ENCODE data around the gene GMDS. TPM values are rescaled to one million over a fixed set of nuclear protein-coding genes. Genes with fewer than 3 reads are reported as not detected.

Gene GMDS
- total RNA-seq, 3 donors from 2014 or later (not counting 1 experiment from before 2014, with no cell fraction given): 23.6 to 31.0 (median 26.4) TPM

GRCh38 chr6:1624058-1624850 lies 621.2 kb downstream of the GMDS start:
- no peaks in the 10 kb centered on the region for H3K36me3 Mint-ChIP-seq
- 37% methylated on average over 65 of the region's 66 CpGs for WGBS (ENCODE audit: insufficient coverage)
- Histone ChIP-seq H3K4me1 (ENCODE audit: control insufficient read depth, insufficient read depth, low read length) (peaks cover 16% of the 10 kb centered on the region), H3K36me3 (ENCODE audit: control insufficient read depth, insufficient read depth, low read length) (no peaks in the 10 kb centered on the region), H3K27ac (ENCODE audit: low read length) (no peak overlapping the region), H3K4me3 (ENCODE audit: low read length) (no peak overlapping the region), H3K9me3 (ENCODE audit: control insufficient read depth, insufficient read depth, low read length) (no peaks in the 10 kb centered on the region), H3K27me3 (ENCODE audit: control insufficient read depth, insufficient read depth, low read length) (peaks cover 40% of the 10 kb centered on the region)
- no peaks in the 10 kb centered on the region for H3K9me3 Mint-ChIP-seq
- H3K27me3 Mint-ChIP-seq (ENCODE audit: low read depth in 2 of 2): peaks cover 43 to 58% of the 10 kb centered on the region in 2 donors
- no peak for TF ChIP-seq CTCF (IDR thresholded peaks at IDR 0.05)
- no peak overlapping the region for H3K27ac Mint-ChIP-seq
- DNase-seq (no peak), ATAC-seq (peak in 1 of 3 donors; percentile 28)
- H3K4me1 Mint-ChIP-seq: peaks cover 14 to 16% of the 10 kb centered on the region in 2 donors
- H3K4me3 Mint-ChIP-seq: no peak overlapping the region
- intact Hi-C loops (cut with micrococcal nuclease): no loop called here

DNA sequence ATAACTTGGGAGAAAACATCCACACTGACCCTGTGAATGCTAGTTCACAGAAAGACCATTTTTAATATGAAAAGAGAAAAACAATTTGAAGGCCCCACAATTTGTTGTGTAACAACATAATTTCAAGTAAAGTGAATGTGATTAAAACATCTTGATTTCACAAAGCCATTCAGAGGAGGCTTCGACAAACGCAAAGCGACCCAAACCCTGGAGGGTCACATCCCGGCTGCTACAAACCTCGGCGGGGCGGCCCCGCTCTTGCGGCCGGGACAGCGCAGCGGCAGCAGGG lies 621.7 kb downstream of the GMDS start:
- Mint-ChIP-seq H3K36me3 (no peaks in the 10 kb centered on the region), H3K4me3 (peak overlapping the region; percentile 73), H3K27me3 (ENCODE audit: low read depth in 2 of 2) (peaks cover 44 to 53% of the 10 kb centered on the region in 2 donors), H3K27ac (no peak overlapping the region), H3K4me1 (peaks cover 14 to 16% of the 10 kb centered on the region in 2 donors), H3K9me3 (no peaks in the 10 kb centered on the region)
- intact Hi-C loops (cut with micrococcal nuclease): no loop called here
- no peak for ATAC-seq
- Histone ChIP-seq H3K9me3 (ENCODE audit: control insufficient read depth, insufficient read depth, low read length) (no peaks in the 10 kb centered on the region), H3K4me3 (ENCODE audit: low read length) (no peak overlapping the region), H3K36me3 (ENCODE audit: control insufficient read depth, insufficient read depth, low read length) (no peaks in the 10 kb centered on the region), H3K27me3 (ENCODE audit: control insufficient read depth, insufficient read depth, low read length) (peaks cover 42% of the 10 kb centered on the region), H3K27ac (ENCODE audit: low read length) (no peak overlapping the region), H3K4me1 (ENCODE audit: control insufficient read depth, insufficient read depth, low read length) (peaks cover 16% of the 10 kb centered on the region)
- WGBS (ENCODE audit: insufficient coverage): 97% methylated on average over 12 of the region's 12 CpGs
- no peak for DNase-seq
- no peak for TF ChIP-seq CTCF (IDR thresholded peaks at IDR 0.05)

GRCh38 chr6:1622851-1623768 lies 622.3 kb downstream of the GMDS start:
- H3K27ac ChIP-seq (ENCODE audit: low read length): no peak overlapping the region
- no peak for ATAC-seq
- Mint-ChIP-seq H3K4me1 (peaks cover 16 to 18% of the 10 kb centered on the region in 2 donors), H3K27me3 (ENCODE audit: low read depth in 2 of 2) (peaks cover 44 to 53% of the 10 kb centered on the region in 2 donors), H3K4me3 (peak overlapping the region; percentile 73), H3K27ac (no peak overlapping the region), H3K9me3 (no peaks in the 10 kb centered on the region), H3K36me3 (no peaks in the 10 kb centered on the region)
- TF ChIP-seq CTCF (IDR thresholded peaks at IDR 0.05): no peak
- WGBS (ENCODE audit: insufficient coverage): 96% methylated on average over 8 of the region's 8 CpGs
- H3K36me3 ChIP-seq (ENCODE audit: control insufficient read depth, insufficient read depth, low read length): no peaks in the 10 kb centered on the region
- DNase-seq: no peak
- intact Hi-C loops (cut with micrococcal nuclease): no loop called here
- peaks cover 16% of the 10 kb centered on the region for H3K4me1 ChIP-seq (ENCODE audit: control insufficient read depth, insufficient read depth, low read length)
- H3K27me3 ChIP-seq (ENCODE audit: control insufficient read depth, insufficient read depth, low read length): peaks cover 42% of the 10 kb centered on the region
- H3K4me3 ChIP-seq (ENCODE audit: low read length): no peak overlapping the region
- no peaks in the 10 kb centered on the region for H3K9me3 ChIP-seq (ENCODE audit: control insufficient read depth, insufficient read depth, low read length)
